GM19397 (cell line): ENCODE measurements around the gene MYLK.

Experiments used
- ATAC-seq: cut with Tn5 transposase; IDR thresholded peaks from one replicate; pipeline ENCODE4 v1.9.1; 2021; ENCODE audit warnings: mild to moderate bottlenecking, moderate library complexity; ENCODE audit not compliant: unreplicated experiment

MYLK gene

DNA sequence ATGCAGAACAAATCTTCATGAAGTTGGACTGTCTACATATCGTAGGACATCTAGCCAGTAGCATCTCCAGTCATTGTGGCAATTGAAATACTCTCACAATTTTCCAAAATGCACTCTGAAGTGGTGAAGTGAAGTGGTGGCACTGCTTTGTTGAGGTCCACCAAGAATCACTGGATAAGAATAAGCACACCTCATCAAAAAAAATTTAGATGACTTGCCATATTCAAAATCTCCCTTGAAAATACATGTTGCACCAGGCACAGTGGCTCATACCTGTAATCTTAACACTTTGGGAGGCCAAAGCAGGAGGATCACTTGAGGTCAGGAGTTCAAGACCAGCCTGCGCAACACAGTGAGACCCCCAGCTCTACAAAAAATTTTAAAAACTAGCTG, 312.2 kb downstream of the MYLK start:
- ATAC-seq, result no peak

DNA sequence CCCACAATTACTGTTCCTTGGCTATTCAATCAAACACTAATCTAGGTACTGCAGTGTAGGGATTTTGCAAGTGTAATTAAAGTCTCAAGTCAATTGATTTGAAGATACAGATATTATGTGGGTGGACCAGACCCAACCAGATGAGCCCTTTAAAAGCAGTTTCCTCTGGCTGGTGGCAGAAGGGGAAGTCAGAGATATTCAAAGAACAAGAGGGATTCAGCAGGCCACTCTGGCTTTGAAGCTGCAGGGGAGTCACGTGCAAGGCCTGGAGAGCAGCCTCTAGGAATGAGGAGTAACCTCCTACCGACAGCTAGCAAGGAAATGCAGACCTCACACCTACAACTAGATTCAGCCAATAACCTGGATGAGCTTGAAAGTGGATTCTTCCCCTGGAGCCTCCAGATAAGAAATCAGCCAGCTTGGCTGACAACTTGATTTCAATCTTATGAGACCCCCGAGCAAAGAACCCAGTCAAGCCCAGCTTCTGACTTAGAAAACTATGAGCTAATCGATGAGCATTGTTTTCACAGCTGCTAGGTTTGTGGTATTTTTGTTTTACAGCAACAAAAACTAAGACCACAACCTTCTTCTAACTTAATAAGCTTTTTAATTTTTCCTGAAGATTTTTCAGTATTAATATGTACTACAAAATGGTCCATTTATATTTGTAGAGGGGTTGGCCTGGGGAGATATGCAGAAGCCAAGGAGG, 312.7 kb downstream of the MYLK start:
- no peak for ATAC-seq

DNA sequence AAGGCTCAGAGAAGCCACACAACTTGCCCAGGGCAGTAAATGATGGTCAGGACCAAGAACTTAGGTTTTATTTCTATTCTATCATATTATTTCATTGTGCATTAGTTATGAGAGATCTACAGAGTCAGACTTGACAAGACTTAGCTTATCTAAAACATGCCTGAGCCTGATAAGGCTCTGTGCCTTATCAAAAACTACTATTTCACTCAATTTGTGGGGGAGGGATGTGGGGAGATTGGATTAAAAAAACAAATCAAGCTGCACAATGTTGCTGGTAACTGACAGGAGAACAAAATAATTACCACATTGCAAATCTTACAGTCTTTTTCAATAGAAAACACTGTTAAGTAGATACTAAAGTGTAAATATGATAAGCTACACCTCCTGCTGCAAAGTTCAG, 315.3 kb downstream of the MYLK start:
- no peak for ATAC-seq

DNA sequence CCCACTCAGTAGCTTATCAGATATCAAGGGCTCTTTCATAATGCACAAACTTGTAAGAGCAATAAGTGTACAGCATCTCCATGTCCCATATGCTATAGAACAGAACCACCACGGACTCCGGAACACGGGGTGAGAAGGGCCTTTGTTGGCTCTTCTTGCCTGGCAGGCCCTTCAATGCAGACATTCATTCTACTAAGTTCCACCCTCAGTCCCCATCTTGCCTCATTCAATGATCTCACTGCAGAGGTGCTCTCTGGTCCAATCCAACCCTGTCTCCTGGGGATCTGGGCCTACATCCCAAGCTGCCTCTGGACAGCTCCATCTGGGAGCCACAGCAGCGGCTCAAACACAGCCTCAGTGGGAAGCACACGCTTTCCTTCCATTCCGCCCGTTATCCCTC, 316.1 kb downstream of the MYLK start:
- ATAC-seq, result no peak

DNA sequence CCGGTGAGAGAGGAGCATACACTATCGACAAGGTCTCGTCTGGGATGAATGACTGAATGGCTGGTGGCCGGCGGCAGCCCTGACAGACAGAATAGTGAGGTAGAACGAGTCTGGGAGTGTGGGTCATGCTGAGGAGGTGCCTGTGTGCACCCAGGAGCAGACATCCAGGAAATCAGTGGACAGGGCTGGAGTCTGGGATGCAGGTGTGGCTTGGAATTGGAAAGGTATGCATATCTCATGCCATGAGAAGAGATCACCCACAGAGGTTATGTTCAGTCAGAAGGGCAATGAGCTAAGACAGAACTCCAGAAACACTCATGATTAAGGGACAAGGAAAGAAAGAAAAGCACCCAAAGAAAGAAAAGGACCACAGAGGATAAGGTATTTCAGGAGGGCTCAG, 320.1 kb downstream of the MYLK start:
- no peak for ATAC-seq

DNA sequence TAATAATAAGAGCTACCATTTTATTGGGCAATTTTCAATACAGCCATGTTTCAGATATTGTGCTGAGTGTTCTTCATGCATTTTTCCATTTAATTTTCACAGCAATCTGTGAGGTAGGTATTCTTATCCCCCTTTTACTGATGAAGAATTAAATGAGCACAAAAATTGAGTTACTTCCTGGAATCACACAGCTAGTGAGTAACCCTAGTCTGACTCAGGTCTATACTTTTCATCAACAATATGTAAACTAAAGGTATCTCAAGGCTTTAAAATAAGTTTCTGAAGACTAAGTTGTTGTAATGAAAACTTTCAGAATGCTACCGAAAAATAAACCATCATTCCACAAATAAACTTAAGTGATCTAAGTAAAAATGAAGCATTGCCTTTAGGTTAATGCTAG, 321.6 kb downstream of the MYLK start:
- no peak for ATAC-seq

DNA sequence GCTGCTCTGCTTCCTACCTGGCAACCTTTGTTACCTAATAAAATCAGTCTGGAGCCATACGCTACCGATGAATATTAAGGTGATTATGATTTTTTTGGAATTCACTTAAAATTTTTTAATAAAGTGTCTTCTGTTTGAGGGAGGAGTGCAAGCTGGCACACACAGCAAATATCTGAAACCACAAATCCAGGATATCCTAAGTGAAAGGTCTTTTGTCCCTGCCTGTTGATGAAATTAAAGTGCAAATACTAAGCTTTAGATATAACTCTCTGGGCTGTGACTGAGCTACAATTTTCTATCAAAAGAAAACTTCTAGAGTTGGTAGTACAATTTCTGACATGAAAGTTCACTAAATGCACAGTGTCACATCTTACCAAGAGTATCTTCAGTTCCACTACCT, 322.9 kb downstream of the MYLK start:
- ATAC-seq, result no peak
